AG08396 (cell line): ENCODE data around the gene RNF168.
"Not testable (repeated sequence)": the region's sequence is repeated elsewhere in the genome, so short reads cannot be mapped to it uniquely, and the experiment has no call there.

Experiments
- DNase-seq: peaks from one replicate; pipeline ENCODE4 v3.0.0; 2012; ENCODE audit warnings: low spot score, mixed read lengths

The RNF168 gene

GRCh38 chr3:196514913-196515621 lies 11.5 kb upstream of the RNF168 start, which contains the start of gene SMCO1:
Gene SMCO1 (minus strand): TSS chr3:196515346. CDS start chr3:196515209, 137 bp downstream.
- DNase-seq = no peak

DNA sequence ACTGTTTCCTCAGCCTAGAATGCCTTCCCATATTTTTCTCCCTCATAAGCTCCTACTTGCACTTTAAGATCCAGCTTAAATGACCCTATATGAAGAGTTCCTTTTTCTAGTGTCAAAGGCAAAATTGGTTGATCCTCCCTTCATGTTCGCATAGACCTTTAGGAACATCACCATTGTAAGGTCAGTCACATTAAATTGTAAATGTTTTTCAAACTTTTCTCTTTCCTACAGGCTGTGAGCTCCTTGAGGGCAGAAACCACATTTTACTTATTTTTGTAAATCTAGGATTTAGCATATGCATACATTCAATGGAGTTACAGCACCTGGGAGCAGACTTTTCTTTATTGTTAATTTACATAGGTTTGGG lies 10.8 kb upstream of the RNF168 start:
- no peak for DNase-seq

- peak; percentile 45 for DNase-seq
Measured at GRCh38 chr3:196513697-196514349, 10.3 kb upstream of the RNF168 start.

- DNase-seq = not testable (repeated sequence)
Measured at GRCh38 chr3:196511646-196512425, 8.3 kb upstream of the RNF168 start.

DNA sequence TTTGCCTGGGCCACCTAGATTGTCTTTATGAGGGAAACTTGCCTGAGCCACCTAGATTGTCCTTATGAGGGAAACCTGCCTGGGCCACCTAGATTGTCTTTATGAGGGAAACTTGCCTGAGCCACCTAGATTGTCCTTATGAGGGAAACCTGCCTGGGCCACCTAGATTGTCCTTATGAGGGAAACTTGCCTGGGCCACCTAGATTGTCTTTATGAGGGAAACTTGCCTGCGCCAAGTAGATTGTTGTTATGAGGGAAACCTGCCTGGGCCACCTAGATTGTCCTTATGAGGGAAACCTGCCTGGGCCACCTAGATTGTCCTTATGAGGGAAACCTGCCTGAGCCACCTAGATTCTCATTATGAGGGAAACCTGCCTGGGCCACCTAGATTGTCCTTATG lies 7.5 kb upstream of the RNF168 start:
- DNase-seq = not testable (repeated sequence)

- no peak for DNase-seq
Measured at GRCh38 chr3:196506687-196507086, 3.1 kb upstream of the RNF168 start.

- DNase-seq = no peak
Measured at GRCh38 chr3:196504556-196504955, 988 bp upstream of the RNF168 start.

DNA sequence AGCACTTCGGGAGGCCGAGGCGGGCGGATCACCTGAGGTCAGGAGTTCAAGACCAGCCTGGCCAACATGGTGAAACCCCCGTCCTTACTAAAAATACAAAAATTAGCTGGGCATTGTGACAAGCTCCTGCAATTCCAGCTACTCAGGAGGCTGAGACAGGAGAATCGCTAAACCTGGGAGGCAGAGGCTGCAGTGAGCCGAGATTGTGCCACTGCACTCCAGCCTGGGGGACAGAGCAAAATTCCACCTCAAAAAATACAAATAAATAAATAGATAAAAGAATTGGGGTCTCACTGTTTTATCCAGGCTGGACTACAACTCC lies 470 bp upstream of the RNF168 start:
- DNase-seq = not testable (repeated sequence)

GRCh38 chr3:196502775-196503195 lies 783 bp downstream of the RNF168 start:
- peak; percentile 85 for DNase-seq

DNA sequence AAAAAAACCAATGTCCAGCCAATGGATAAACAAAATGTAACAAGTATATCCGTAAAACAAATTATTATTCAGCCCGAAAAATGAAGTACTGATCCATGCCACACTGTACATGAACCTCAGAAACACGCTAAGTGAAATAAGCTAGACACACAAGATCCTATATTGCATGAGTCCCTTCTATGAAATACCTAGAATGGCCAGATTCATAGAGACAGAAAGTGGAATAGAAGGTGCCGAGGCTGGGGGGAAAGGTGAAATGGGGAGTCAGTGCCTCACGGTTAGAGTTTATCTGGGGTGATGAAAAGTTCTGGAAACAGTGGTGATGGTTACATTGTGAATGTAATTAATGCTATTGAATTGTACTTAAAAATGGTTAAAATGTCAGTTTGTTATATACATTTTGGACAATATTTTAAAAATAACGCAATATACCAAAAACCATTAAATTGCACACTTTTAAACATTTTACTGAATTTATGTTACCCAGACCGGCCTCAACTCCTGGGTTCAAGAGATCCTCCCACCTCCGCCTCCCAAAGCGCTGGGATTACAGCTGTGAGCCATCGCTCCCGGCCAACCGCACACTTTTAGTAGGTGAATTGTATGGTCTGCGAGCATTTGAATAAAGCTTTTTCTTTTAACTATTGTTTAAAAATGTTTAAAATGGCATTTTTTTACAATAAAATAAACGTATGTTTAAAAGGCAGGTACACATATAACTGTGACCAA lies 2.1 kb downstream of the RNF168 start:
- no peak for DNase-seq

DNA sequence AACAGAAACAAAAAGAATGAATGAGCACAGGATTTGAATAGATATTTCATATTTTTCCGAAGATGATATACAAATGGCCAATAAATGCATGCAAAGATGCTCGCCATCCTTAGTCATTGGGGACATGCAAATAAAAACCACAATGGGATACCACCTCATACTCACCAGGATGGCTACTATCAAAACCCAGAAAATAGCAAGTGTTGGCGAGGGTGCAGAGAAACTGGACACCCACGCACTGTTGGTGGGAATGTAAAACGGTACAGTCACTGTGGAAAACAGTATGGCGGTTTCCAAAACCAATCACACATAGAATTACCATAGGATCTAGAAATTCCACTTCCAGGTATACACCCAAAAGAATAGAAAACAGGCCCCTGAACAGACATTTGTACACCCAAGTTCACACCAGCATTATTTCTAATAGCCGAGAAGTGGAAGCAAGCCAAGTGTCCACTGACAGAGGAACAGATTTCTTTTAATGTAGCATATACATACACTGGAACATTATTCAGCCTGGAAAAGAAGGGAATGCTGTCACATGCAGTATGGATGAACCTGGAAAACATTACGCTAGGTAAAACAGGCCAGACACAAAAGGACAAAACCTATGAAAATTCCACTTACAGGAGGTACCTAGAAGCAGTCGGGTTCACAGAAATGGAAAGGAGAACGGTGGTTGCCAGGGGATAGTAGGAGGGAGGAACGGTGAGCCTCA lies 3.6 kb downstream of the RNF168 start:
- DNase-seq = no peak

- DNase-seq = no peak
Measured at GRCh38 chr3:196499061-196499460, 4.5 kb downstream of the RNF168 start.

- DNase-seq = no peak
Measured at GRCh38 chr3:196498297-196498696, 5.3 kb downstream of the RNF168 start.

- DNase-seq = no peak
Measured at GRCh38 chr3:196496183-196496582, 7.4 kb downstream of the RNF168 start.

- DNase-seq = no peak
Measured at GRCh38 chr3:196493292-196493691, 10.3 kb downstream of the RNF168 start.

- DNase-seq = no peak
Measured at GRCh38 chr3:196492080-196492479, 11.5 kb downstream of the RNF168 start.

DNA sequence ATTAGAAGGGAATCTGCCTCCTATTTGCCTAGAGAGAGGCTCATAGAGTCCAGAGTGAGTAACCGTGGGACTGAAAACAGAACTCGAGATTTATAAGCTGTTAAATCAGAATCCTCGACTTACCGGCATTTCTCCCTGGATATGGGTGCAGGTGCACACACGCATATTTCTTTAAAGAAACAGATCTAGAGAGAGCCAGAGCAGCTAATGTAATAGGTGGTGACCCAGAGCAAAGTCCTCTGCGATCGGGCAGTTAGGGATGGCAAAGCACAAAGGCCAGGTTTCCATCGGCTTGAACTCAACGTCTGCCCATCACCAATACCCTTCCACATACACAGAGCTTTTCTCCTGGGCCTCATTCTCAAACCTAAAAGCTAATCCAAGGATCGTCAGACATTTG lies 13.8 kb downstream of the RNF168 start:
- no peak for DNase-seq

GRCh38 chr3:196486263-196486662 lies 17.3 kb downstream of the RNF168 start:
- DNase-seq = no peak

- DNase-seq = no peak
Measured at GRCh38 chr3:196477678-196478077, 25.9 kb downstream of the RNF168 start.

- DNase-seq = no peak
Measured at GRCh38 chr3:196472286-196472685, 31.3 kb downstream of the RNF168 start.

GRCh38 chr3:196471551-196471950 lies 32.0 kb downstream of the RNF168 start:
- DNase-seq = peak; percentile 39

DNA sequence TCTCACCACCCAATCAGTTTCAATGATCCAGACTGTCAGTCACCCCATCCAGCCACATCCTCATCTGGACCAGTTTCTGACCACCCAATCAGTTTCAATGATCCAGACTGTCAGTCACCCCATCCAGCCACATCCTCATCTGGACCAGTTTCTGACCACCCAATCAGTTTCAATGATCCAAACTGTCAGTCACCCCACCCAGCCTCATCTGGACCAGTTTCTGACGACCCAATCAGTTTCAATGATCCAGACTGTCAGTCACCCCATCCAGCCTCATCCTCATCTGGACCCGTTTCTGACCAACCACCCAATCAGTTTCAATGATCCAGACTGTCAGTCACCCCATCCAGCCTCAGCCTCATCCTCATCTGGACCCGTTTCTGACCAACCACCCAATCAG lies 33.4 kb downstream of the RNF168 start:
- not testable (repeated sequence) for DNase-seq
